ENCODE measurements around the gene INTS6.

Gene INTS6

GRCh38 chr13:51452361-51453206 is at the start of gene INTS6:
TSS of gene INTS6 (minus strand) at chr13:51453036. CDS start at chr13:51452525, 511 bp downstream.
- peak; percentile 94 to 98 for DNase-seq (ENCODE audit: low read depth in 1 of 2, low spot score in 1 of 2)

- no peak for DNase-seq (ENCODE audit: low read depth in 1 of 2, low spot score in 1 of 2)
These were observed 49.4 kb upstream of the INTS6 start for GRCh38 chr13:51502153-51502651.

GRCh38 chr13:51501592-51502152 is 48.8 kb upstream of the INTS6 start:
- no peak for DNase-seq (ENCODE audit: low read depth in 1 of 2, low spot score in 1 of 2)

GRCh38 chr13:51501096-51501495 is 48.3 kb upstream of the INTS6 start:
- no peak for DNase-seq (ENCODE audit: low read depth in 1 of 2, low spot score in 1 of 2)

GRCh38 chr13:51500687-51501086 is 47.9 kb upstream of the INTS6 start:
- no peak for DNase-seq (ENCODE audit: low read depth in 1 of 2, low spot score in 1 of 2)

- no peak for DNase-seq (ENCODE audit: low read depth in 1 of 2, low spot score in 1 of 2)
These were observed 47.0 kb upstream of the INTS6 start for GRCh38 chr13:51499841-51500240.

- DNase-seq (ENCODE audit: low read depth in 1 of 2, low spot score in 1 of 2), result no peak
These were observed 42.5 kb upstream of the INTS6 start for GRCh38 chr13:51495316-51495715.

GRCh38 chr13:51494156-51494555 is 41.3 kb upstream of the INTS6 start:
- DNase-seq (ENCODE audit: low read depth in 1 of 2, low spot score in 1 of 2), result no peak

GRCh38 chr13:51488212-51488611 is 35.4 kb upstream of the INTS6 start:
- DNase-seq (ENCODE audit: low read depth in 1 of 2, low spot score in 1 of 2), result no peak

- DNase-seq (ENCODE audit: low read depth in 1 of 2, low spot score in 1 of 2), result no peak
These were observed 28.8 kb upstream of the INTS6 start for GRCh38 chr13:51481656-51482055.

GRCh38 chr13:51479199-51479523 is 26.3 kb upstream of the INTS6 start:
- DNase-seq (ENCODE audit: low read depth in 1 of 2, low spot score in 1 of 2), result no peak

- DNase-seq (ENCODE audit: low read depth in 1 of 2, low spot score in 1 of 2), result no peak
These were observed 25.8 kb upstream of the INTS6 start for GRCh38 chr13:51478418-51479198.

GRCh38 chr13:51477653-51478324 is 25.0 kb upstream of the INTS6 start:
- no peak for DNase-seq (ENCODE audit: low read depth in 1 of 2, low spot score in 1 of 2)

GRCh38 chr13:51477149-51477548 is 24.3 kb upstream of the INTS6 start:
- no peak for DNase-seq (ENCODE audit: low read depth in 1 of 2, low spot score in 1 of 2)

GRCh38 chr13:51475727-51476501 is 23.1 kb upstream of the INTS6 start:
- DNase-seq (ENCODE audit: low read depth in 1 of 2, low spot score in 1 of 2), result no peak

GRCh38 chr13:51469790-51470189 is 17.0 kb upstream of the INTS6 start:
- no peak for DNase-seq (ENCODE audit: low read depth in 1 of 2, low spot score in 1 of 2)

GRCh38 chr13:51467730-51468129 is 14.9 kb upstream of the INTS6 start:
- DNase-seq (ENCODE audit: low read depth in 1 of 2, low spot score in 1 of 2), result no peak

GRCh38 chr13:51465124-51465523 is 12.3 kb upstream of the INTS6 start:
- DNase-seq (ENCODE audit: low read depth in 1 of 2, low spot score in 1 of 2), result no peak

- DNase-seq (ENCODE audit: low read depth in 1 of 2, low spot score in 1 of 2), result no peak
These were observed 4.4 kb upstream of the INTS6 start for GRCh38 chr13:51457086-51457815.

- DNase-seq (ENCODE audit: low read depth in 1 of 2, low spot score in 1 of 2), result no peak
These were observed 3.7 kb upstream of the INTS6 start for GRCh38 chr13:51456510-51456909.

Data from activated T-helper 1 cell treated with anti-CD3 and anti-CD28 coated beads, Interleukin-2, amount 50 U/mL, for 16 hours (primary cell).